ENCODE measurements around the gene TEX264.

DNA sequence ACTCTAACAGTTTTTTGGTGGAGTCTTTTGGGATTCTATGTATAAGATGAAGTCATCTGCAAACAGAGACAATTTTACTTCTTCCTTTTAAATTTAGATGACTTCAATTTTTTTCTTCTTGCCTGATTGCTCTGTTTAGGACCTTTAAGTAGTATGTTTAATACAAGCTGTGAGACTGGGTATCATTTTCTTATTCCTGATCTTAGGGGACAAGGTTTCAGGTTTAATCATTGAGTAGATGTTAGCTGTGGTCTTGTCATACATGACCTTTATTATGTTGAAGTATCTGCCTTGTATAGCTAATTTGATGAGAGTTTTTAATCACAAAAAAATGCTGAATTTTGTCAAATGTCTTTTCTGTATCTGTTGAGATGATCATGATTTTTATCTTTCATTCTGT lies 56.4 kb downstream of the TEX264 start:
- no peak for TF ChIP-seq EZH2 (IDR thresholded peaks at IDR 0.05; ENCODE audit: insufficient read depth, low read length)
- TF ChIP-seq, protein P1, sequence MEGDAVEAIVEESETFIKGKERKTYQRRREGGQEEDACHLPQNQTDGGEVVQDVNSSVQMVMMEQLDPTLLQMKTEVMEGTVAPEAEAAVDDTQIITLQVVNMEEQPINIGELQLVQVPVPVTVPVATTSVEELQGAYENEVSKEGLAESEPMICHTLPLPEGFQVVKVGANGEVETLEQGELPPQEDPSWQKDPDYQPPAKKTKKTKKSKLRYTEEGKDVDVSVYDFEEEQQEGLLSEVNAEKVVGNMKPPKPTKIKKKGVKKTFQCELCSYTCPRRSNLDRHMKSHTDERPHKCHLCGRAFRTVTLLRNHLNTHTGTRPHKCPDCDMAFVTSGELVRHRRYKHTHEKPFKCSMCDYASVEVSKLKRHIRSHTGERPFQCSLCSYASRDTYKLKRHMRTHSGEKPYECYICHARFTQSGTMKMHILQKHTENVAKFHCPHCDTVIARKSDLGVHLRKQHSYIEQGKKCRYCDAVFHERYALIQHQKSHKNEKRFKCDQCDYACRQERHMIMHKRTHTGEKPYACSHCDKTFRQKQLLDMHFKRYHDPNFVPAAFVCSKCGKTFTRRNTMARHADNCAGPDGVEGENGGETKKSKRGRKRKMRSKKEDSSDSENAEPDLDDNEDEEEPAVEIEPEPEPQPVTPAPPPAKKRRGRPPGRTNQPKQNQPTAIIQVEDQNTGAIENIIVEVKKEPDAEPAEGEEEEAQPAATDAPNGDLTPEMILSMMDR (IDR thresholded peaks at IDR 0.05; ENCODE audit: insufficient read depth, low read depth, low read length) = no peak
